ENCODE results near the gene SUSD3. TPM values are rescaled to one million over a fixed set of nuclear protein-coding genes. Genes with fewer than 3 reads are reported as not detected.
"Not testable (repeated sequence)": the region's sequence is repeated elsewhere in the genome, so short reads cannot be mapped to it uniquely, and the experiment has no call there.

The SUSD3 gene
- 1 to 10 TPM; 1.6 to 2.4 TPM for total RNA-seq
- long read RNA-seq, partial matches to known transcripts, result 0 of 2 reads
- long read RNA-seq, other reads (novel, unspliced or antisense), result 1 of 2 reads

- DNase-seq (peak; percentile 75), ATAC-seq (peak; percentile 84 to 86)
- intact Hi-C loops (cut with DNase I), result no loop called here
Observed at GRCh38 chr9:93058355-93059010, at the start of gene SUSD3. Gene SUSD3 (plus strand): TSS chr9:93058701. CDS start chr9:93058743, 42 bp downstream.

GRCh38 chr9:93009337-93010015 lies 49.0 kb upstream of the SUSD3 start:
- no peak for DNase-seq
- ATAC-seq, result peak; percentile 16 to 27
- intact Hi-C loops (cut with DNase I), result no loop called here

- ATAC-seq (no peak), DNase-seq (no peak)
Observed at GRCh38 chr9:93010056-93010455, 48.4 kb upstream of the SUSD3 start.

GRCh38 chr9:93010704-93011103 lies 47.8 kb upstream of the SUSD3 start:
- ATAC-seq (no peak), DNase-seq (no peak)
- intact Hi-C loops (cut with DNase I), result no loop called here

More at GRCh38 chr9:93010056-93010455, 48.4 kb upstream of the SUSD3 start:
- intact Hi-C loops (cut with DNase I), result no loop called here

- DNase-seq (no peak), ATAC-seq (no peak)
- intact Hi-C loops (cut with DNase I), result no loop called here
Observed at GRCh38 chr9:93011114-93011513, 47.4 kb upstream of the SUSD3 start.

GRCh38 chr9:93012963-93013855 lies 45.3 kb upstream of the SUSD3 start:
- ATAC-seq (no peak), DNase-seq (no peak)
- intact Hi-C loops (cut with DNase I), result no loop called here

GRCh38 chr9:93013856-93014582 lies 44.5 kb upstream of the SUSD3 start:
- no peak for DNase-seq
- intact Hi-C loops (cut with DNase I), result no loop called here
- no peak for ATAC-seq

GRCh38 chr9:93015190-93015589 lies 43.3 kb upstream of the SUSD3 start:
- ATAC-seq; DNase-seq; intact Hi-C loops (cut with DNase I): not testable (repeated sequence)

GRCh38 chr9:93017621-93018020 lies 40.9 kb upstream of the SUSD3 start:
- intact Hi-C loops (cut with DNase I), result no loop called here
- no peak for ATAC-seq
- DNase-seq, result no peak

- intact Hi-C loops (cut with DNase I), result no loop called here
- DNase-seq (no peak), ATAC-seq (no peak)
Observed at GRCh38 chr9:93020151-93020550, 38.4 kb upstream of the SUSD3 start.

GRCh38 chr9:93020771-93021670 lies 37.5 kb upstream of the SUSD3 start:
- ATAC-seq, result no peak
- intact Hi-C loops (cut with DNase I), result no loop called here
- no peak for DNase-seq

GRCh38 chr9:93022066-93022465 lies 36.4 kb upstream of the SUSD3 start:
- DNase-seq (no peak), ATAC-seq (no peak)
- intact Hi-C loops (cut with DNase I), result no loop called here

GRCh38 chr9:93022721-93023520 lies 35.6 kb upstream of the SUSD3 start:
- intact Hi-C loops (cut with DNase I), result no loop called here
- ATAC-seq (no peak), DNase-seq (no peak)

GRCh38 chr9:93023521-93023815 lies 35.0 kb upstream of the SUSD3 start:
- DNase-seq (no peak), ATAC-seq (no peak)
- intact Hi-C loops (cut with DNase I), result no loop called here

GRCh38 chr9:93024646-93024910 lies 33.9 kb upstream of the SUSD3 start:
- ATAC-seq, result peak in 1 of 2 donors; percentile 12
- intact Hi-C loops (cut with DNase I), result no loop called here

GRCh38 chr9:93024986-93025630 lies 33.4 kb upstream of the SUSD3 start:
- no peak for ATAC-seq
- DNase-seq, result no peak
- intact Hi-C loops (cut with DNase I), result no loop called here

More at GRCh38 chr9:93024646-93024910, 33.9 kb upstream of the SUSD3 start:
- DNase-seq, result no peak

GRCh38 chr9:93025736-93026135 lies 32.8 kb upstream of the SUSD3 start:
- DNase-seq (no peak), ATAC-seq (no peak)
- intact Hi-C loops (cut with DNase I), result no loop called here
